ENCODE data around the gene TMPRSS3.

Gene TMPRSS3

GRCh38 chr21:42395905-42396651 lies at the start of gene TMPRSS3:
TSS of gene TMPRSS3 (minus strand) at chr21:42396052. CDS start at chr21:42395417, 635 bp downstream.
- no peak for DNase-seq (ENCODE audit: low read depth in 2 of 3, low spot score in 2 of 3)

GRCh38 chr21:42445311-42445710 lies 49.5 kb upstream of the TMPRSS3 start:
- no peak for DNase-seq (ENCODE audit: low read depth in 2 of 3, low spot score in 2 of 3)

GRCh38 chr21:42444745-42445059 lies 48.9 kb upstream of the TMPRSS3 start:
- DNase-seq (ENCODE audit: low read depth in 2 of 3, low spot score in 2 of 3): no peak

- no peak for DNase-seq (ENCODE audit: low read depth in 2 of 3, low spot score in 2 of 3)
These were observed 48.3 kb upstream of the TMPRSS3 start for GRCh38 chr21:42443876-42444744.

- DNase-seq (ENCODE audit: low read depth in 2 of 3, low spot score in 2 of 3): no peak
These were observed 47.4 kb upstream of the TMPRSS3 start for GRCh38 chr21:42443181-42443785.

GRCh38 chr21:42441963-42442362 lies 46.1 kb upstream of the TMPRSS3 start:
- DNase-seq (ENCODE audit: low read depth in 2 of 3, low spot score in 2 of 3): no peak

- no peak for DNase-seq (ENCODE audit: low read depth in 2 of 3, low spot score in 2 of 3)
These were observed 44.4 kb upstream of the TMPRSS3 start for GRCh38 chr21:42440187-42440792.

- DNase-seq (ENCODE audit: low read depth in 2 of 3, low spot score in 2 of 3): no peak
These were observed 43.7 kb upstream of the TMPRSS3 start for GRCh38 chr21:42439284-42440186.

- DNase-seq (ENCODE audit: low read depth in 2 of 3, low spot score in 2 of 3): no peak
These were observed 42.7 kb upstream of the TMPRSS3 start for GRCh38 chr21:42438316-42439205.

GRCh38 chr21:42437786-42438185 lies 41.9 kb upstream of the TMPRSS3 start:
- no peak for DNase-seq (ENCODE audit: low read depth in 2 of 3, low spot score in 2 of 3)

- DNase-seq (ENCODE audit: low read depth in 2 of 3, low spot score in 2 of 3): no peak
These were observed 41.1 kb upstream of the TMPRSS3 start for GRCh38 chr21:42436914-42437313.

GRCh38 chr21:42435833-42436232 lies 40.0 kb upstream of the TMPRSS3 start:
- DNase-seq (ENCODE audit: low read depth in 2 of 3, low spot score in 2 of 3): no peak

- DNase-seq (ENCODE audit: low read depth in 2 of 3, low spot score in 2 of 3): no peak
These were observed 39.5 kb upstream of the TMPRSS3 start for GRCh38 chr21:42435401-42435800.

- no peak for DNase-seq (ENCODE audit: low read depth in 2 of 3, low spot score in 2 of 3)
These were observed 39.0 kb upstream of the TMPRSS3 start for GRCh38 chr21:42434884-42435283.

GRCh38 chr21:42433946-42434551 lies 38.2 kb upstream of the TMPRSS3 start:
- DNase-seq (ENCODE audit: low read depth in 2 of 3, low spot score in 2 of 3): no peak

GRCh38 chr21:42432695-42433094 lies 36.8 kb upstream of the TMPRSS3 start:
- DNase-seq (ENCODE audit: low read depth in 2 of 3, low spot score in 2 of 3): no peak

- DNase-seq (ENCODE audit: low read depth in 2 of 3, low spot score in 2 of 3): no peak
These were observed 35.3 kb upstream of the TMPRSS3 start for GRCh38 chr21:42431196-42431595.

GRCh38 chr21:42430521-42430920 lies 34.7 kb upstream of the TMPRSS3 start:
- DNase-seq (ENCODE audit: low read depth in 2 of 3, low spot score in 2 of 3): no peak

GRCh38 chr21:42429856-42430255 lies 34.0 kb upstream of the TMPRSS3 start:
- no peak for DNase-seq (ENCODE audit: low read depth in 2 of 3, low spot score in 2 of 3)
